RPMI7951 (cell line): ENCODE data around the gene ATG13. TPM values are rescaled to one million over a fixed set of nuclear protein-coding genes. Genes with fewer than 3 reads are reported as not detected.
"Not testable (repeated sequence)": the region's sequence is repeated elsewhere in the genome, so short reads cannot be mapped to it uniquely, and the experiment has no call there.

Experiments used
- DNase-seq: peaks from one replicate; pipeline ENCODE4 v3.0.0-alpha.2; 2012; ENCODE audit warnings: low read depth
- total RNA-seq: library from RNA; depleted of rRNA; stranded (reverse); fragments of >200 nt; shearing (Covaris generic); gene quantifications from 2 replicates; pipeline ENCODE4 v1.2.3, GENCODE V29; 2014; rRNA removed

ATG13 gene
- 32.5 and 43.3 TPM in 2 replicates for total RNA-seq

DNA sequence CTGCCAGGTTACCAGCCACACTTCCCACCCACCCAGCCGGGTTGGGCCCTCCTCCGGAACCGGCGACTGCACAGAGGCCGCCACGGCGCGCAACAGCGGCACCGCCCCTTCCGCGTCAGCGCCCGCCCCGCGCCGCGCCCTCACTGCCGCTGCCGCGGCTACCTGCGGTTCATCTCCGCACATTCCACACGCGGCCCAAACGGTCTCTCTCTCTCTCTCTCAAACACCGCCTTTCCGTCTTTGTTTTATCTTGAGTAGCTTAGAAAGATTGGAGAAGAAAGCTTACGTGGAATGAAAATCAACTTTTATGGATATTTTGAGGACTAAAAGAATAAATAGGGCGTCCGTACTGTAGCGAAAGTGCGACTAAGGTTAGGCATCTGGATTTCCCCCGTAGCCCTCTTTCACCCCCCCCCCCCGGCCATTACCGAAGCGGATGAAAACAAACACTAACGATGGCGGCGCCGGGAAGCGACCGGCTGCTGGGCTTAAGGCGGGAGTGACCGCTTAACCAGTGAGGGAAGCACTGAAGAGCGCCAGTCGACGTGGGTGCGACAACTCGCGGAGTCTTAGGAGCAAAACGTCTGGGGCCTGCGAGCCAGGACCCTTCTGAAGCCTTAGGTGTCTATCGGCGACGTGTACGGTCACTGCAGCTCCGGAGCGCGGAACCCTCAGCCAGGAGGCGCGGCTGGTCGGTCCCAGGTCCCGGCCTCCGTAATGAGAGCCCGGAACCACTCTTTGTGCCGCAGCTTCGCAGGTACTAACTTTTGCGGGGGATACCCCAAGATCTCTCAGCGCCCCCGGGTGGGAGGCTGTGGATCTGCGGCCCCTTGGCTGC, at the start of gene ATG13, which contains the start of gene HARBI1:
Gene ATG13, plus strand, starts transcription at position 420 of the 838 bp plus-strand sequence. CDS start 26,739 bp downstream, outside the sequence.
Gene HARBI1, minus strand, starts transcription at position 94 of the 838 bp plus-strand sequence. CDS start 990 bp downstream, outside the sequence.
- peak; percentile 83 for DNase-seq

DNA sequence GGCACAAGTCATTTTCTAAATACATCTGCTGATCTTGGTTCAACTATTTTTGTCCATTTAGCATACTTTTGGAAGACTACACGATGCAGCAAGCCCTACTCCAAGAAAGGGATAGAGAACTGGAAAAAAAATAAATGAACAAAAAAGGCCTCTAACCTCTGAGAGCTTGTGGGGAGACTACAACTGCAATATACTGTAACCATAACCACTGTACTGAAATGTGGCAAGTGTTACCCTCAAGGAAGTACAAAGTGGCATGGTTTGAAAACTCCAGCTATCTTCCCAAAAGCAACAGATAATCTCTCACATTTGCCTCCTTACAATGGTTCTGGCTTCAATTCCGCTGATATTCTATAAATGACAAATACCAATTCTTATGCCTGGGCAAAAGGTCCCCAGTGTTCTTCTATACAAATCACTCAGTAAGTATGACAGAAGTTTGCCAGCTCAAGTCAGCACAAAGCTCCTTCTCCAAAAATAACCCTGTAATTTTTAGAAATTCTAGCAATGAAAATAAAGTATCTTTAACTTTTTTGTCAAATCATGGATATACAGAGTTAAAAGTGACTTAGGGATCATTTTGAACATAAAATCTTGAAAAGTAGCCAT, 46.5 kb upstream of the ATG13 start:
- DNase-seq, result no peak

DNA sequence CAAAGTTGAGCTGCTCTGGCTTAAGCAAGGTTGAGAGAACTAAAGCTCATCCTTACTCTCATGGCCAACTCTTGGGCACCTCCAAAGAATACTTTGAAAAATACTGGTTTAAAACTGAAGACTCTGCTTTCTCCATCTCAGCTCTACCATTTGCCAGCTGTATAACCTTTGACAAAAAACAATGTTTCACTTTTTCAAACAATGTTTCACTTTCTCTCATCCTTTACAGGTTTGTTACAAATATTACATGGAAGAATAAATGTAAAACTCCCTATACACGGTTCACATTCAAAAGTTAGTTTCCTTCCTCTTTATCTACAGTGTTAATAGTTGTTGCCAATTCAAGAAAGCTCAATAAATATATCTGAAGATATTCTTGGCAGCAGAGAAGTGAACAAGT, 42.7 kb upstream of the ATG13 start:
- DNase-seq, result no peak

DNA sequence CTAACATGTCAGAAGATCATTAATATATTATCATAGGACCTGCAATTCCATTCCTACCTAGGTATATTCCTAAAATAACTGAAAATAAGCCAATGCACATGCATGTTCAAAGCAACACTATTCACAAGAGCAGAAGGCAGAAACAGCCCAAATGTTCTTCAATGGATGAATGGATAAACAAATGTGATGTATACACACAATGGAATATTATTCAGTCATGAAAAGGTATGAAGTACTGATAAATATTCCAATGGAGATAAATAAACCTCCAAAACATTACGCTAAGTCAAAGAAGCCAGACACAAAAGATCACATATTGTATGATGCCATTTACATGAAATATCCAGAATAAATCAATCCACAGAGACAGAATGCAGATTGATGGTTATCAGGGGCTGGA, 40.3 kb upstream of the ATG13 start:
- no peak for DNase-seq

DNA sequence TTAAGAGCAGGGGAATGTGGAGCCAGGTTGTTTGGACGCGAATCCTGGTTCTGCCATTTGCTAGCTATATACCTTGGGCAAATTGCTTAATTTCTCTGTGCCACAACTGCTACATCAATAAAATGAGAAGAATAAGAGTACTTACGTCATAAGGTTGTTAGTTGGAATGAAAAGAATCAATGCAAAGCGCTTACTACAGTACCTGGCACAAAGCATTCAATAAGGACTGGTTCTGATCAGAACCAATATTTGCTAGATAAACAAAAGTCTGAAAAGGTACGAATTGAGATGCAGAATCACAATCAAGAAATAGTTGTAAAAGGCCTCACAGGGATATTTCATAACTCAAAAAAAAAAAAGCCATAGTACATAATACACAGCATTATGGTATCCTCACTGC, 34.8 kb upstream of the ATG13 start:
- no peak for DNase-seq

DNA sequence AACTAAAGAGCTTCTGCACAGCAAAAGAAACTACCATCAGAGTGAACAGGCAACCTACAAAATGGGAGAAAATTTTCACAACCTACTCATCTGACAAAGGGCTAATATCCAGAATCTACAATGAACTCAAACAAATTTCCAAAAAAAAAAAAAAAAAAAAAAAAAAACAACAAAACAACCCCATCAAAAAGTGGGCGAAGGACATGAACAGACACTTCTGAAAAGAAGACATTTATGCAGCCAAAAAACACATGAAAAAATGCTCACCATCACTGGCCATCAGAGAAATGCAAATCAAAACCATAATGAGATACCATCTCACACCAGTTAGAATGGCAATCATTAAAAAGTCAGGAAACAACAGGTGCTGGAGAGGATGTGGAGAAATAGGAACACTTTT, 33.8 kb upstream of the ATG13 start:
- DNase-seq, result not testable (repeated sequence)

DNA sequence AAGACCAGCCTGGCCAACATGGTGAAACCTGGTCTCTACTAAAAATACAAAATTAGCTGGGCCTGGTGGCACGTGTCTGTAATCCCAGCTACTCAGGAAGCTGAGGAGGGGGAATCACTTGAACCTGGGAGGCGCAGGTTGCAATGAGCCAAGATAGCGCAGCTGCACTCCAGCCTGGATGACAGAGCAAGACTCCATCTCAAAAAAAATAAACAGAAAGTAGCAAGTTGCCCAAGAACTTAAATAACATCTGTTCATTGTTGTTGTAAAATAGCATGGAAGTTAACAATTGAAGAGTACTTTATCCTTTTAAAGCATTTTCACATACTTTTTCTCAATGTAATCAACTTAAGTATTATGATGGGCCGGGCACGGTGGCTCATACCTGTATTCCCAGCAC, 29.2 kb upstream of the ATG13 start:
- DNase-seq, result no peak

DNA sequence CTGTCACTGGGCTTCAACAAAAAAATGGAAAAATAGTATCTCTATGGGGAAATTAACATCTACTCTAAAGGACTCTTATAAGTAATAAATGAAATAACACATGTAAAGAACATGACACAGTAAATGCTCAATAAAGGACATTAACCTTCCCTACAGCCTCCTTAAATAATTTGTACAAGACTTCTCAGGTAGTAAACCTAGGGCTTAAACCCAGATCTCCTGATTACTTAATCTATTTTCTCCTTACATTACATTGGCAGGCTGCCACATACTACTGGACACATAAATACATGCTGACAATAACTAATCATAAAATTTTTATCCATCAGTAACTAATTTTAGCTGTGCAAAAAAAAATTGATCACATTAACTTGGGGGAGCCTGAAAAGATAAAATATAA, 28.4 kb upstream of the ATG13 start:
- DNase-seq, result no peak

DNA sequence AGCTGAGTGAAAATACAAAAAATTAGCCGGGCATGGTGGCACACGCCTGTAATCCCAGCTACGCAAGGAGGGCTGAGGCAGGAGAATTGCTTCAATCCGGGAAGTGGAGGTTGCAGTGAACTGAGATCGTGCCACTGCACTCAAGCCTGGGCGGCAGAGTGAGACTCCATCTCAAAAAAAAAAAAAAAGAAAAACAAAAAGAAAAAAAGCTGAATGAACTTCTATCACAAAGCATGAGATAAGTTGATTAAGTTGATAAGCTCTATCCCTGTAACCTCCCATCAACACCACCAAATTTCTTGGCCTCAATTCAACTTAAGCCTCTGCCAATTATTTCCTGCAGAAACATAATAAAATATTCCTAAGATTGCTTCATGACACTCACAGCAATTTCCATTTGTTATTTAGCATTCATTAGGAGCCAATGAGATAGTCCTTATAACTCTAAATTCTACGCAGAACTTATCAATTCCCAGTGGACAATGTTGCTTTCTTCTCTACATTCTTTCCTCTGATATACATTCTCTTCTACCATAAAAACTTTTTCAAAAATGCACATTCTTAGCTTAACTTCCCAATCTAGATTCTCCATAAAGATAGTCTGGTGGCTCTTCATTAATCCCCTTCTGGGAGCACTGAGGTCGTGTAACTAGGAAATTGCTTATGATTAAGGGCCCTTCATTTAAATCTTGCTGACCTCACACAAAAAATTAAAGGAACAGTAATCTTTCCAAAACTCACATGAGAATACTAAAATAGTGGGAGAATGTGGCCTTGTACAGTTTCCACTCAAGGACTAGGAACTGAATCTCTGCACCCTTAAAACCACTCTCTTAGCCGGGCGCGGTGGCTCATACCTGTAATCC, 26.4 kb upstream of the ATG13 start:
- no peak for DNase-seq

DNA sequence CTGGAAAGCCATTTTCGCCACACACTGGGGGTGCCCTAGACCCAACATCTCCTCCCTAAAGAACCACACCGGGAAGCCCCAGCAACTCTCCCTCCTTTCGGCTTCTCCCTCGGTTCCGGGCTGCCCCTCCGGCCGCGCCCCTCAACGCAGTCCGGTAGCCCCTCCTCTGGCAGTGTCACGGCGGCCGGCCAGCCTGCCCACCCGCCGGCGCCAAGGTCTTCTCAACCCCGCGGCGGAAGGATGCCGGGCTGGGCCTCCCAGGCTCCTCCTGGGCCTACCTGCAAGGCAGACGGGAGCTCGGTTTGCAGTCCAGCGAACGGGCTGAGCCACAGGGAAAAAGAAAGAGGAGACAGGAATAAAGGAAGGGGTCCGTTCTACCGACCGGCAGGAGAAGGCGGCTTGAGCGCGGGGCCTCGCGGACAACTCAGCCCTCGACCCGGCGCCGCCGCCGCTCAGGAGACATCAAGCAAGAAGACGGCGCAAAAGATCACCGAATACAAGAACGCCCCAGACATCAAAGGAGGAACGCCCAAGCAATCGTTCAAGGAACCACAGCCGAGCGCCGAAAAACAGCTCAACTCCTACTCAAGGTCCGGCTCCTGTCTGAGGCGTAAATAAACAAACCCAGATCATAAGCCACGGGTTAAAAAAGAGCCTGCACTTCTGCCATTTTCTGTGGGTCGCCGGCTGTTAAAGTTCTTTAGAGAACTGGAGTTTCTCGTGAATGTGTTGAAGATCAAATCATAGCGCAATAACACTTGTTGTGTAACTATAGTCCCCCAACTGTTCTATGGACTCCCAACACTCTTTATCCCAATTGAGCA, 23.6 kb upstream of the ATG13 start, which contains the start of gene AMBRA1:
Gene AMBRA1, minus strand, starts transcription at position 474 of the 824 bp plus-strand sequence. CDS start 45,643 bp downstream, outside the sequence.
- DNase-seq, result peak; percentile 88

DNA sequence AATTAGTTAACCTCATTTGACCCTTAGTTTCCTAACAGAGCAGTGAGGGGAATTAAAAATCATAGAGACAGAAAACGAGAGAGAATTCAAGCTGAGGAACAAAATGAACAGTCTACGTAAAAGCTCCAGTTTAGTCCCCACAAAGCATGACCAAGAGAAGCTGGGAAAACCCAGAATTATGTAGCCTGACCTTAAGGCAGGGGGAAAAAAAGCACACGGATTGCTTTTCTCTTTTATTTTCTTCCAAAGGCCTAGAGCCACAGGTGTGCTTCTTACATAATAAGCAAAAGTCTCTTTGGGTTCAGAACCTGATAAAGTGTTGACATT, 23.0 kb upstream of the ATG13 start:
- DNase-seq, result no peak

DNA sequence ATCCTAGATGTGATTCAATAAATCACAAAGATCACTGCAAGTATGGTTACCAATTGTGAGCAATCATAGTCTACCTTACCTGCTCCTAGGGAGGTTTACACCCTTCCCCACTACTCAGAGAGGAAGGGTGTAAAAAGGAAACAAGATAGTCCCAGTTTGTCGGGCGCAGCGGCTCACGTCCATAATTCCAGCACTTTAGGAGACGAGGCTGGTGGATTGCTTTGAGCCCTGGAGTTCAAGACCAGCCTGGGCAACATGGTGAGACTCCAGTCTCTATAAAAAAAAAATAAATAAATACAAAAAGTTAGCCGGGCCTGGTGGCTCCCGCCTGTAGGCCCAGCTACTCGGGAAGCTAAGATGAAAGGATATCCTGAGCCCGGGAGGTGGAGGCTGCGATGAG, 22.6 kb upstream of the ATG13 start:
- no peak for DNase-seq

DNA sequence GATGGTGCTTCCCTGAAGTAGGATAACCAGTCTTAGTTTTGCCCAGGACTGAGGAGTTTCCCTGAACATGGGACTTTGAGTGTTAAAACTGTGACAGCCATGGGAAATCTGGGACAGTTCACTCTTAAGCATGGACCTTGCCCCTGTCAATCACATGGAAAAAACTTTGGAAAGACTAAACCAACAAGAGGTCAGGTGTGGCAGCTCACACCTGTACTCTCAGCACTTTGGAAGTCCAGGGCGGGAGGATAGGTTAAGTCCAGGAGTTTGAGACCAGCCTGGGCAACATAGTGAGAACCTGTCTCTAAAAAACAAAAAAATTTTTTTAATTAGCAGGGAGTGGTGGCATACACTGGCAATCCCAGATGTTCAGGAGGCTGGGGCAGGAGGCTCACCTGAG, 20.2 kb upstream of the ATG13 start:
- no peak for DNase-seq

DNA sequence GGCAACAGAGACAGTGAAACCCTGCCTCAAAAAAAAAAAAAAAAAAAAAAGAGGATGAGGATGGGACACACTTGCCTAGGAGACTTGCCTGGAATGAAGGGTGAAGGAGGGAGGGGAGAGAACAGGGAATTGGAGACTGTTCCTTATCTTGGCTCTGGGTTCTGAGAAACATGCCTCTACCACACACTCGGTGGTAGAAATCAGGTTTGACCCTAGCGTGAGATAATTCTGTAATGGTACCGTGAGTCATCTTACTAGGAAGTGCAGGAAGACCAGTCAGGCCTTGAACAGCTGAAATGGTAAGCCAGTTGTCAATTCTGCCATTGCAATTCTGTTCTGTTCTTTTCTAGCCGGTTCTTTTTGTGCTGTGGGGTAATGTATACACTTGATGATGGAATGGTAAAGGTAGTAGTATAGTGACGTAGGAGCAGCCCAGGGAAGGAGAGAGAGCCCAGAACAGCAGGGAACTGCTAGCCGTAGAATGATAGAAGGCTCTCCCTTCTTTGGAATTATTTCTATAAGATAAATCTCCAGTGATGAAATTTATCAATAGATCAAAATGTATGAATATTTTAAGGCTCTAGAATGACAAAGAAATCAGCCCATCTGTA, 19.6 kb upstream of the ATG13 start:
- peak; percentile 70 for DNase-seq

DNA sequence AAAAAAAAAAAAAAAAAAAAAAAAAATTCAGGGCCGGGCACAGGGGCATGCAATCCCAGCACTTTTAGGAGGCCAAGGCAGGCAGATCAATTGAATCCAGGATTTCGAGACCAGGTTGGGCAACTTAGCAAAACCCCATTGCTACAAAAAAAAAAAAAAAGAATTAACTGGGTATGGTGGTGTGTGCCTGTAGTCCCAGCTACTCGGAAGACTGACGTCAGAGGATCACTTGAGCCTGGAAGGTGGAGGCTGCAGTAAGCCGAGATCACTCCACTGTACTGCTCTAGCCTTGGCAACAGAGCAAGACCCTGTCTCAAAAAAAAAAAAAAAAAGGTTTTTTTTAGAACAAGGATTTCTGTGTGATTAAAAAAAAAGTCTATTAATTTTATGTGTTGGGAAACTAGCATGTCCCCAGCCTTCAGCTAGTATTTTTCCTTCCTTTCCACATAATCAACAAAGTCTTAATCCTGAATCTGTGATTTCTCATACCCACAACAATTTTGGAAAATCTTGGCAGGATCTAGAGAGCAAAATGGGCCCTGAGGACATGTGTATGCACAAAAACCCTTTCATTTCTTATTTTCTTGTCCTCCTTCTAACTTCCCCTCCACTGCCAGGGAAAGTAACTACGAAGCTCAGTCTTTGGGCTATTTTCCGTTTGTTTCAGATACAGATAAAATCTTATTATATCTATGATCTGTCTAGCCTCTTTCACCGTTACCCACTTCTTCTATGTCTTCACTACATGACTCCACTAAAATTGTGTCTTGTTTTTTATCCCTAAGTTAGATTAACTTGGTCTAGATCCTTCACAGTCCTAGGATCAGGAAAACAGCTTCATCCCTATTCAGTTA, 17.8 kb upstream of the ATG13 start:
- DNase-seq, result peak; percentile 50

DNA sequence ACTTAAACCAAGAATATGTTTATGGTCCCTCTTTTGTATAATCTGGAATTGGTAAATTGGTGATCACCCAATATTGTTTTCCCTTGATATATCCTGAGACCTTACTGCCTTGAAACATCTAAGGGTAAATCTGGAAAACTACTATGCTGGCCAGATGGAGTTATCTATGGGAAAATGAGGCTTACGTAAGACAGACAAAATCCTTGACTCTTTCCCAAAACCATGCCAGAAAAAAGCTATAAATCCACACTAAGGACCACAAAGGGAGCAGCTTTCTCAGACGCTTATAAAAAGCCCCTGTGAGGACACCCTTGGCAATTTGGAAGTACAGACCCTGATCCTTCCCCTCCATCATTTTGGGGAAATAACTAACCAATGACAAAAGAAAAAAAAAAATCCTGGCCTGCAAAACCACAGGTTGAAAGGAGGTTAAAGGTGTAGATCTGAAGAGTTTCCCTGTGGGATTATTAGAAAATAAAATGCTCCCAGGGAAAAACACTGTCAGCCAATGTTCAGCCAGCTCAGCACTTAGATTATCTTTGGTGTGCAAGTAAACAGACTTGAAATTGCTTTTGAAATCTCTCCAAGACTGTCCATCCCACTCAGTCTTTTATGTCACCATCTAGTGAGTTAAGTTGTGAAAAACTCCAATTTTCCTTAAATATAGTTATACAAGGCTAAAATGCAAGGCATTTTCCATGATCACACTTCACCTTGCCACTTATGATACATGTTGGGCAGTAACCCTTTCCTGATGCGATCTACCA, 17.0 kb upstream of the ATG13 start:
- DNase-seq, result no peak

DNA sequence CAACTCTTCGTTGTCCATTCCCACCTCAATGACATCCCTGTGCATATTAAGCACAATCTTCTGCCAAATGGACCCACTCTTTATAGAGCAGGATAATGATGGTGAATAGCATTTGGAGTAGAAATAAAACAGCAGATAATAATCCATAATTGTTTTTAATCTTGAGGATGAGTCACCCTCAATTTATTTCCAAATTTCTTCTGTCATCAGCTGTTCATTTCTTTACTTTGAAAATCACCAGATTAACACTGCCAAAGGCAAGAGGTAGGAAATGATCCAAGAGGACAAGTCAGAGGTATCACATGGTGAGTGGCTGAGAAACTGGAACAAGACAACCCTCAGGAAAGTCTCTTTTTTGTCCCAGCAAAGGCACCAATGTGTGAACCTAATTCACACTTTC, 16.2 kb upstream of the ATG13 start:
- no peak for DNase-seq

DNA sequence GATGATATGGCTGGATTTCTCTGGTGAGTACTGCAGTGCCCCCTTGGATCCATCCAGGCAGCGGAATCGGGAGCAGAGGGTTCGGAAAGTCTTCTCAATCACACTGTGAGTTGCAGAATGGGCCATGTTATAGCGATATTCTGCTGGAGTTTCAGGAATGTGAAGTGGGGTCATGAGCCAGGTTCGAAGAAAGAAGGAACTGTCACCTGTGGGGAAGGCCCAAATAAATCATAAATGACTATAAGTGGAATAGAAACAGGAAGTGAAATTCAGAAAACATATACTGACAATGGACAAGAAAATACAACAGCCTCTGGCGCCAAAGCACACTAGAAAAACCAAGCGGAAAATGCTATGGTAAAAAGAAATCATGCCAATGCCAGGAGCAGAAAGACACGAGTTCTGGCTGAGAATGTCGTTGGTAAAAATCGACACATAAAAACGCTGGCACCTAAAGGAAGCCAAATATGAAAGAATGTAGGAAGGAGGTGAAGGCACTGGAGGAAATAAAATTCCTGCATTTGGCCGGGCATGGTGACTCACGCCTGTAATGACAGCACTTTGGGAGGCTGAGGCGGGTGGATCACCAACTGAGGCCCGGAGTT, 13.5 kb upstream of the ATG13 start:
- no peak for DNase-seq

DNA sequence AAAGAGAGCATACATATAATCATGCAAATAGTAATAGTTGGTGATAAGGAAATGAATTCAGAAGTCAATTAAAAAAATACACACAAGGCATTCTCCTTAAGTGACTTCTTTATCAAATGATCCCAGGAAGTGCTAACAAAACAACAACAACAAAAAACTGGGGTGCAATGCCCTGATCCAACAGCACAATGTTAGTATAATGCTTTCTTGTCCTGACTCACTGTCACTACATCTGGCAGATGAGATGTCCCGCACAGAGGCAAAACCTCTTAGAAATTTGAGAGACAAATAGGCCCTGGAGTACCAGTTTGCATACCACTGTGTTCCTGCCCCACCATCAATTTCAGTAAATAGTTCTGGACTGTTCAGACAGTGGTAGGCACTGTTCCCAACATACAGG, 12.6 kb upstream of the ATG13 start:
- no peak for DNase-seq
